ENCODE results near the gene MYO3A.

Gene MYO3A

DNA sequence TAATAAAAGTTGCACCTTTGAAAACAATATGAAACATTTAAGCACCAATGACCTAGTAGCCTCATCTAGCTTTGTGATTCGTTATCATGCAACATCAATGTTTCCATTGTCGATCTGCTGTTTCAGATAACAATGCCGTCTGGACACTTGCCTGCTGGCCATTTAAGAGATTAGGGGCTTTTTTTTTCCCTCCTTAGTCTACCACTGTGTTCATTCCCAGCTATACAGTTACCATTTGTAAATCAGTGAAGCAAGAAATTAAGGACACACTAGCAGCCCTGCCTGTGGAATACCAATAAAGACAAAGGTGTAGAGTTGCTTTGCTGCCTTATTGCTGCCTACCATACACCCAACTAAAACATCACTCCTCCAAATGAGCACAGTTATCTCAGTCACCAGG is 37.6 kb upstream of the MYO3A start:
- Histone ChIP-seq H3K36me3 (no peaks in the 10 kb centered on the region), H3K4me3 (no peak overlapping the region), H3K27ac (no peak overlapping the region), H3K9me3 (peaks cover 0 to 9% (median 7%) of the 10 kb centered on the region in 3 donors), H3K4me1 (no peaks in the 10 kb centered on the region), H3K27me3 (no peaks in the 10 kb centered on the region)
- intact Hi-C loops (cut with DNase I; ENCODE audit: low total_unique reads), result no loop called here
- no peak for DNase-seq
- TF ChIP-seq CTCF (IDR thresholded peaks at IDR 0.05), result no peak

- no peak overlapping the region for H3K27ac ChIP-seq
- H3K9me3 ChIP-seq, result no peaks in the 10 kb centered on the region
- no peak overlapping the region for H3K4me3 ChIP-seq
- no peaks in the 10 kb centered on the region for H3K27me3 ChIP-seq
- DNase-seq, result no peak
- intact Hi-C loops (cut with DNase I; ENCODE audit: low total_unique reads), result no loop called here
- no peaks in the 10 kb centered on the region for H3K36me3 ChIP-seq
- no peaks in the 10 kb centered on the region for H3K4me1 ChIP-seq
- no peak for TF ChIP-seq CTCF (IDR thresholded peaks at IDR 0.05)
These were observed 34.7 kb upstream of the MYO3A start for GRCh38 chr10:25899304-25899703.

- no peaks in the 10 kb centered on the region for H3K36me3 ChIP-seq
- intact Hi-C loops (cut with DNase I; ENCODE audit: low total_unique reads), result no loop called here
- no peak for DNase-seq
- H3K4me3 ChIP-seq, result no peak overlapping the region
- H3K27me3 ChIP-seq, result no peaks in the 10 kb centered on the region
- H3K4me1 ChIP-seq, result no peaks in the 10 kb centered on the region
- H3K9me3 ChIP-seq, result no peaks in the 10 kb centered on the region
- no peak overlapping the region for H3K27ac ChIP-seq
- no peak for TF ChIP-seq CTCF (IDR thresholded peaks at IDR 0.05)
These were observed 32.8 kb upstream of the MYO3A start for GRCh38 chr10:25901199-25901598.

DNA sequence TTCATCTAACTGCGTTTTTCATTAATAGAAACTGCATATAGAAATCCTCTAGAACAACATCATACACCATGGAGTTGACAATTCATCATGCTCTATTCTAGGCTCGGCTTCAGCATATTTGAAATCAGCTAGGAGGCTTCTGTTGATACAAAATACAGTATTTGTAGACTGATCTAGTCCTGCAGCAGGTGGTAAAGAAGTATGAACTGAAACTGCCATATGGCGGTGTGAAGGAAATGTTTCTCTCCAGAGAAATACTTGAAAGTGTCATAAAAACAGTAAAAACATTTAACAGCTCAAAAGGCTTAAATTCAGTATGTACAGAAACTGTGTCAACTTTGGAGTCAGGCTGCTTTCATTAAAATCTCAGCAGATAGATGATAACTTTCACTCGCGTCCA is 32.0 kb upstream of the MYO3A start:
- H3K27ac ChIP-seq, result no peak overlapping the region
- intact Hi-C loops (cut with DNase I; ENCODE audit: low total_unique reads), result no loop called here
- H3K27me3 ChIP-seq, result no peaks in the 10 kb centered on the region
- no peaks in the 10 kb centered on the region for H3K4me1 ChIP-seq
- H3K4me3 ChIP-seq, result no peak overlapping the region
- H3K36me3 ChIP-seq, result no peaks in the 10 kb centered on the region
- no peaks in the 10 kb centered on the region for H3K9me3 ChIP-seq
- TF ChIP-seq CTCF (IDR thresholded peaks at IDR 0.05), result no peak
- no peak for DNase-seq

DNA sequence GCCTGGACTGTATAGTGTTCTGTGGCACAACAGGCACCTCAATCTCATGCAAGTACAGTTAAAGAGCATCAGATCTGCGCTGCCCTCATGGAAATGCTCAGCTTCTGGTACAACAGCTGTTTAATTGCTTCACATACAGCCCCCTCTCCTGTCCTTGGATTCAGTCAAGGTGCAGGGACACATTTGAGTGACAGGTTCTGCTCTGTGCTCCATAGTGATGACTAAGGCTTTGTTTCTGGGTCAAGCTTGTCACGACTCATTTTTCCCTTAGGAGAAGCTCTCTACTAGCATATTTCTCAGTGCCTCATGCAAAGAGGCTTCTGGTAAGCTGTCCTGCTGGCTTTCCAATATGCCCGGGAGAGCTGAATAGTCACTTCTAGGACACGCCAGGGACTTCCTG is 26.8 kb upstream of the MYO3A start:
- no peak overlapping the region for H3K4me3 ChIP-seq
- H3K4me1 ChIP-seq, result no peaks in the 10 kb centered on the region
- H3K27ac ChIP-seq, result no peak overlapping the region
- no peak for DNase-seq
- no peaks in the 10 kb centered on the region for H3K36me3 ChIP-seq
- no peaks in the 10 kb centered on the region for H3K9me3 ChIP-seq
- intact Hi-C loops (cut with DNase I; ENCODE audit: low total_unique reads), result no loop called here
- H3K27me3 ChIP-seq, result no peaks in the 10 kb centered on the region
- TF ChIP-seq CTCF (IDR thresholded peaks at IDR 0.05), result no peak

DNA sequence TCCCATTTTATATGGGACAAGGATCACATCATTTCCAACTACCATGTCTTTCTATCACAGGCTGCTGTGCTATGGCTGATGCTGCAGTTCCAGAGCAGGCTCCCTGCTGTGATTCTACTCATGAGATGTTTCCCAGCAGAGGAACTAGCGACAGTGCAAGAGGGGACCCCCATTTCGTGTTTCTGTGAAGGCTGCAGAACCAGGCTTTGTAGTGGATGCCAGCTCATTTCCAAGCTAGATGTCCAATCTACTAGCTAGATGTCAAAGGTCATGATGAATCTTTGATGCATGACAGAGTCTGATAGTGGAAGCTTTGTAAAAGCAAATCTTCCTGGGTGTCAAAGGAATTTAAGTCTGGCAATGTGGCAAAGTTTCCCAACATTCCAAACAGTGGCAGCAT is 21.2 kb upstream of the MYO3A start:
- no peaks in the 10 kb centered on the region for H3K9me3 ChIP-seq
- no peak overlapping the region for H3K4me3 ChIP-seq
- no peak for DNase-seq

More for the DNA sequence above, 21.2 kb upstream of the MYO3A start:
- Histone ChIP-seq H3K27ac (no peak overlapping the region), H3K27me3 (no peaks in the 10 kb centered on the region), H3K36me3 (no peaks in the 10 kb centered on the region), H3K4me1 (peaks cover 0 to 10% (median 0%) of the 10 kb centered on the region in 4 donors)
- intact Hi-C loops (cut with DNase I; ENCODE audit: low total_unique reads), result no loop called here
- no peak for TF ChIP-seq CTCF (IDR thresholded peaks at IDR 0.05)
